H1 (cell line): ENCODE data around the gene MAS1L. TPM values are rescaled to one million over a fixed set of nuclear protein-coding genes. Genes with fewer than 3 reads are reported as not detected.
A peak's percentile ranks its signal among the peaks of the same experiment; 100 is the strongest.

ENCODE experiments used
- CTCF ChIA-PET: fragments of 300-600 bp; sonication (Branson Sonifier 250); formaldehyde crosslinking; loops from one replicate; lab custom pipeline; 2021; ENCODE audit not compliant: partially characterized antibody; lab: Charles Lee
- POLR2A ChIA-PET: fragments of 300-600 bp; sonication (Branson Sonifier 250); formaldehyde crosslinking; loops from one replicate; lab custom pipeline; 2021; ENCODE audit warnings: inconsistent platforms; ENCODE audit not compliant: partially characterized antibody; lab: Charles Lee
- DNase-seq, 2 experiments: peaks; one replicate each; pipeline versions ENCODE4 v3.0.0 to v3.0.0-alpha.2; 2010 to 2022; ENCODE audit warnings: low spot score in 2 of 2, low read depth in 1 of 2, mixed read lengths in 1 of 2
- FAIRE-seq: peaks from 2 replicates; lab custom pipeline; 2011; peaks lifted over from hg19 to GRCh38; lab: Jason Lieb, UNC
- H2AFZ ChIP-seq: 2 replicates; pipeline ENCODE4 v1.8.1; 2012; ENCODE audit warnings: low read length, inconsistent platforms
- H2AK5ac ChIP-seq: 2 replicates; pipeline ENCODE4 v1.6.1; 2013; ENCODE audit warnings: low read depth, low read length
- H2BK120ac ChIP-seq: replicated peaks from 2 replicates; pipeline ENCODE3; 2013; ENCODE audit warnings: low read depth, low read length, inconsistent platforms
- H2BK12ac ChIP-seq: 2 replicates; pipeline ENCODE4 v1.6.1; 2013; ENCODE audit warnings: low read depth, low read length
- H2BK15ac ChIP-seq: 2 replicates; pipeline ENCODE4 v1.6.1; 2013; ENCODE audit warnings: low read length
- H2BK20ac ChIP-seq: 2 replicates; pipeline ENCODE4 v1.6.1; 2013; ENCODE audit warnings: low read length
- H2BK5ac ChIP-seq: 2 replicates; pipeline ENCODE4 v1.6.1; 2013; ENCODE audit warnings: low read depth, low read length
- H3K14ac ChIP-seq: 2 replicates; pipeline ENCODE4 v1.6.1; 2013; ENCODE audit warnings: inconsistent platforms; ENCODE audit not compliant: insufficient read length
- H3K18ac ChIP-seq: 2 replicates; pipeline ENCODE4 v1.6.1; 2013; ENCODE audit warnings: low read length; ENCODE audit errors: extremely low read depth
- H3K23ac ChIP-seq: 2 replicates; pipeline ENCODE4 v1.6.1; 2013; ENCODE audit warnings: inconsistent platforms; ENCODE audit not compliant: insufficient read length
- H3K23me2 ChIP-seq: 2 replicates; pipeline ENCODE4 v1.6.1; 2013; ENCODE audit warnings: low read depth, low read length
- H3K27ac ChIP-seq: 2 replicates; pipeline ENCODE4 v1.6.1; 2011; ENCODE audit warnings: low read depth, low read length, inconsistent platforms
- H3K27me3 ChIP-seq, 4 experiments: replicated peaks in 1 of 4; 1 replicate in 1 of 4; 2 replicates in 3 of 4; pipeline versions ENCODE4 v1.6.1 to v1.8.1; 2011 to 2013; ENCODE audit warnings: low read length in 3 of 4, mild to moderate bottlenecking in 3 of 4, inconsistent platforms in 2 of 4, mixed read lengths in 2 of 4, moderate library complexity in 1 of 4; ENCODE audit not compliant: control insufficient read depth in 3 of 4, insufficient read depth in 3 of 4; ENCODE audit errors: extremely low read depth in 1 of 4
- H3K36me3 ChIP-seq, 4 experiments: 2 replicates each; pipeline versions ENCODE4 v1.6.1 to v1.8.1; 2011 to 2013; ENCODE audit warnings: mild to moderate bottlenecking in 4 of 4, low read length in 3 of 4, moderate library complexity in 2 of 4, control low read depth in 1 of 4, inconsistent platforms in 1 of 4; ENCODE audit not compliant: insufficient read depth in 4 of 4, control insufficient read depth in 2 of 4
- H3K4ac ChIP-seq: replicated peaks from 2 replicates; pipeline ENCODE3; 2013; ENCODE audit warnings: low read length, low read depth, mixed read lengths, inconsistent platforms; ENCODE audit not compliant: insufficient read length
- H3K4me1 ChIP-seq, 4 experiments: replicated peaks in 1 of 4; 1 replicate in 1 of 4; 2 replicates in 3 of 4; pipeline versions ENCODE4 v1.6.1 to v1.8.1; 2011 to 2013; ENCODE audit warnings: low read length in 3 of 4, inconsistent platforms in 2 of 4, mixed read lengths in 1 of 4; ENCODE audit not compliant: insufficient read depth in 4 of 4, control insufficient read depth in 3 of 4
- H3K4me2 ChIP-seq, 2 experiments: 2 replicates each; pipeline versions ENCODE4 v1.6.1 to v1.8.1; 2011 to 2013; ENCODE audit warnings: low read depth in 2 of 2, low read length in 2 of 2, control low read depth in 1 of 2, inconsistent platforms in 1 of 2, mild to moderate bottlenecking in 1 of 2; ENCODE audit not compliant: insufficient read depth in 1 of 2
- H3K4me3 ChIP-seq, 4 experiments: fragments of 200-600, 300-600 bp in 1 of 4; sonication (generic), shearing (Covaris generic), sonication (Bioruptor Twin) in 1 of 4; 2 replicates each; pipeline versions ENCODE4 v1.5.1 to v1.8.1; 2011 to 2016; ENCODE audit warnings: low read length in 4 of 4, low read depth in 3 of 4, control low read depth in 2 of 4, inconsistent platforms in 2 of 4, mild to moderate bottlenecking in 2 of 4, mixed read lengths in 1 of 4, moderate library complexity in 1 of 4; ENCODE audit not compliant: insufficient read depth in 2 of 4; ENCODE audit errors: extremely low read depth in 1 of 4
- H3K56ac ChIP-seq: replicated peaks from 2 replicates; pipeline ENCODE3; 2013; ENCODE audit warnings: low read depth, mild to moderate bottlenecking, mixed read lengths, low read length, inconsistent platforms; ENCODE audit not compliant: insufficient read length
- H3K79me1 ChIP-seq: 2 replicates; pipeline ENCODE4 v1.6.1; 2013; ENCODE audit warnings: low read depth, low read length, control low read depth
- H3K79me2 ChIP-seq, 2 experiments: 2 replicates each; pipeline versions ENCODE4 v1.6.1 to v1.8.1; 2012 to 2013; ENCODE audit warnings: low read length in 2 of 2, mild to moderate bottlenecking in 2 of 2, inconsistent platforms in 1 of 2; ENCODE audit not compliant: insufficient read depth in 2 of 2, control insufficient read depth in 1 of 2
- H3K9ac ChIP-seq, 4 experiments: replicated peaks in 1 of 4; 1 replicate in 1 of 4; 2 replicates in 3 of 4; pipeline versions ENCODE4 v1.6.1 to v1.8.1; 2011 to 2013; ENCODE audit warnings: low read depth in 3 of 4, low read length in 3 of 4, control low read depth in 2 of 4, mild to moderate bottlenecking in 2 of 4, moderate library complexity in 2 of 4, inconsistent platforms in 1 of 4; ENCODE audit errors: extremely low read depth in 1 of 4
- H3K9me3 ChIP-seq, 2 experiments: 2 replicates each; pipeline versions ENCODE4 v1.6.1 to v1.8.1; 2012 to 2013; ENCODE audit warnings: mild to moderate bottlenecking in 2 of 2, moderate library complexity in 2 of 2, control low read depth in 1 of 2, inconsistent platforms in 1 of 2, low read depth in 1 of 2, low read length in 1 of 2, mixed read lengths in 1 of 2; ENCODE audit not compliant: insufficient read depth in 2 of 2
- H4K20me1 ChIP-seq, 2 experiments: replicated peaks in 1 of 2; 2 replicates each; pipeline versions ENCODE3 to v1.8.1; 2011 to 2013; ENCODE audit warnings: inconsistent platforms in 2 of 2, low read length in 2 of 2, mild to moderate bottlenecking in 1 of 2; ENCODE audit not compliant: insufficient read depth in 2 of 2, control insufficient read depth in 1 of 2
- H4K5ac ChIP-seq: 2 replicates; pipeline ENCODE4 v1.6.1; 2013; ENCODE audit warnings: low read length, low read depth, mixed read lengths, inconsistent platforms; ENCODE audit not compliant: insufficient read length
- H4K8ac ChIP-seq: 2 replicates; pipeline ENCODE4 v1.8.0; 2013; ENCODE audit warnings: mild to moderate bottlenecking, moderate library complexity, low read length, inconsistent platforms; ENCODE audit not compliant: insufficient read depth; ENCODE audit errors: extremely low read depth
- H4K91ac ChIP-seq: replicated peaks from 2 replicates; pipeline ENCODE3; 2013; ENCODE audit warnings: low read length, mixed read lengths, inconsistent platforms; ENCODE audit not compliant: insufficient read length
- CEBPB ChIP-seq: IDR thresholded peaks from 2 replicates; pipeline ENCODE4 v1.6.1; 2012; ENCODE audit warnings: low read depth, low read length
- CHD1 ChIP-seq: IDR thresholded peaks from 2 replicates; pipeline ENCODE4 v1.6.1; 2012; ENCODE audit warnings: low read depth, low read length, improper control_type of control experiment
- TCF12 ChIP-seq: IDR thresholded peaks from 2 replicates; pipeline ENCODE4 v1.6.1; 2011; ENCODE audit warnings: low read depth, mild to moderate bottlenecking, low read length
- WGBS, 2 experiments: shearing (Covaris generic) in 1 of 2; methylation state at CpG; one replicate each; pipeline versions ENCODE4 v1.1.6 to v1.1.7; 2013 to 2015; ENCODE audit warnings: low lambda C conversion rate in 2 of 2, mixed read lengths in 2 of 2, inconsistent platforms in 1 of 2, low coverage in 1 of 2, missing lambda C conversion rate in 1 of 2; ENCODE audit not compliant: insufficient replicate concordance in 2 of 2, insufficient coverage in 1 of 2, insufficient read length in 1 of 2; ENCODE audit errors: extremely low coverage in 1 of 2, missing lambda C conversion rate in 1 of 2; 5-methylcytosine and 5-hydroxymethylcytosine counted together
- polyA plus RNA-seq, 7 experiments: library from polyadenylated mRNA; depleted of rRNA in 3 of 7; stranded (reverse) in 5 of 7; unstranded in 2 of 7; fragments of >200 nt in 5 of 7; fragments of 200-250 nt in 2 of 7; gene quantifications; 1 replicate in 5 of 7; 2 replicates in 1 of 7; 4 replicates in 1 of 7; pipeline versions ENCODE4 v1.2.1 to v1.2.3, GENCODE V29; 2011 to 2013; ENCODE audit warnings: missing spikeins in 2 of 7, mixed read lengths in 2 of 7
- total RNA-seq: library from RNA; stranded (reverse); fragmentation: NEBNext Ultra II Directional; extraction: Animal tissue kit (Norgen Biotek cat#: 25700); gene quantifications from 2 replicates; pipeline ENCODE4 v1.2.1, GENCODE V29; 2021

The MAS1L gene
- total and polyA plus RNA-seq, 2 of the 8 experiments (the other 6 are each of a cell fraction or from before 2014, with no cell fraction given) = not detected

DNA sequence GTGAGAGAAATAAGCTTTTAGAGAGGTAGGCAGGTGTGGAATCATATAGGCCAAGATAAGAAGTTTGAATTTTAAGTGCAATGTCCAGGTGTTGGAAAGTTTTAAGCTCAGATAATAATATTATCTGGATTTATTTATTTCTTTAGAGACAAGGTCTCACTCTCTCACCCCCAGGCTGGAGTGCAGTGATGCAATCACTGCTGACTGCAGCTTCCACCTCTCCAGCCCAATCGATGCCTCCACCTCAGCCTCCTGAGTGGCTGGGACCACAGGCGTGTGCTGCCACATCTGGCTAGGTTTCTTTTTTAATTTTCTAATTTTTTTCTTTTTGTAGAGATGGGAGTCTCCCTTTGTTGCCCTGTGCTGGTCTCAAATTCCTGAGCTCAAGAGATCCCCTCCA lies 5.5 kb upstream of the MAS1L start:
- H2BK15ac ChIP-seq = no peak overlapping the region
- TF ChIP-seq TCF12 = no peak
- TF ChIP-seq CHD1 = no peak
- peak; percentile 38; the same call in 1 of the 2 replicates for TF ChIP-seq CEBPB
- WGBS, 2 experiments = 85% methylated on average over 2 of the region's 2 CpGs; no CpG with 5 or more reads in 1 of the 2 experiments
- POLR2A ChIA-PET = no interaction called here
- no peaks in the 10 kb centered on the region for H3K36me3 ChIP-seq
- H2BK120ac ChIP-seq = no peak overlapping the region
- no peaks in the 10 kb centered on the region for H3K79me1 ChIP-seq
- DNase-seq = peak in 1 of 2 experiments; percentile 19
- H3K9me3 ChIP-seq = no peaks in the 10 kb centered on the region
- FAIRE-seq = no peak
- no peak overlapping the region for H2BK20ac ChIP-seq
- H4K8ac ChIP-seq = no peak overlapping the region
- CTCF ChIA-PET = no interaction called here
- no peak overlapping the region for H3K56ac ChIP-seq
- no peak overlapping the region for H3K9ac ChIP-seq
- no peak overlapping the region for H3K27ac ChIP-seq
- H3K23ac ChIP-seq = no peak overlapping the region
- H2BK12ac ChIP-seq = no peak overlapping the region
- no peak overlapping the region for H4K91ac ChIP-seq
- H3K4me3 ChIP-seq = no peak overlapping the region
- H3K4me1 ChIP-seq = no peaks in the 10 kb centered on the region
- H3K27me3 ChIP-seq = no peaks in the 10 kb centered on the region
- H3K23me2 ChIP-seq = no peaks in the 10 kb centered on the region
- H3K18ac ChIP-seq = no peak overlapping the region
- no peak overlapping the region for H2AK5ac ChIP-seq
- H3K79me2 ChIP-seq = no peaks in the 10 kb centered on the region
- H4K5ac ChIP-seq = no peak overlapping the region
- no peak overlapping the region for H3K4ac ChIP-seq
- no peak overlapping the region for H3K4me2 ChIP-seq
- H3K14ac ChIP-seq = no peak overlapping the region
- H2AFZ ChIP-seq = 0 out of 2 replicates have a peak overlapping the region, but pooled peaks have one; percentile 49
- H2BK5ac ChIP-seq = no peak overlapping the region
- H4K20me1 ChIP-seq = no peaks in the 10 kb centered on the region
